Activated naive CD8-positive, alpha-beta T cell treated with anti-CD3 and anti-CD28 coated beads, Interleukin-2, amount 50 U/mL, for 24 hours (primary cell): ENCODE data around the gene SERP2.

Experiments
- ATAC-seq: fragments of 150-1000 bp; cut with Tn5 transposase; one replicate; pipeline ENCODE4 v1.10.0; 2021
- DNase-seq: peaks from one replicate; pipeline ENCODE4 v3.0.0; 2021
- H3K27ac Mint-ChIP-seq: one replicate; pipeline ENCODE4 v1.8.0; 2021; ENCODE audit warnings: mild to moderate bottlenecking, mixed read lengths
- H3K27me3 Mint-ChIP-seq: one replicate; pipeline ENCODE4 v1.8.0; 2021; ENCODE audit warnings: mixed read lengths
- H3K36me3 Mint-ChIP-seq: one replicate; pipeline ENCODE4 v1.8.0; 2021; ENCODE audit warnings: low read depth, mixed read lengths
- H3K4me1 Mint-ChIP-seq: one replicate; pipeline ENCODE4 v1.8.0; 2021; ENCODE audit warnings: mixed read lengths
- H3K4me3 Mint-ChIP-seq: one replicate; pipeline ENCODE4 v1.8.0; 2021; ENCODE audit warnings: mild to moderate bottlenecking, moderate library complexity, mixed read lengths
- H3K9me3 Mint-ChIP-seq: one replicate; pipeline ENCODE4 v1.8.0; 2021; ENCODE audit warnings: mixed read lengths

SERP2 gene

DNA sequence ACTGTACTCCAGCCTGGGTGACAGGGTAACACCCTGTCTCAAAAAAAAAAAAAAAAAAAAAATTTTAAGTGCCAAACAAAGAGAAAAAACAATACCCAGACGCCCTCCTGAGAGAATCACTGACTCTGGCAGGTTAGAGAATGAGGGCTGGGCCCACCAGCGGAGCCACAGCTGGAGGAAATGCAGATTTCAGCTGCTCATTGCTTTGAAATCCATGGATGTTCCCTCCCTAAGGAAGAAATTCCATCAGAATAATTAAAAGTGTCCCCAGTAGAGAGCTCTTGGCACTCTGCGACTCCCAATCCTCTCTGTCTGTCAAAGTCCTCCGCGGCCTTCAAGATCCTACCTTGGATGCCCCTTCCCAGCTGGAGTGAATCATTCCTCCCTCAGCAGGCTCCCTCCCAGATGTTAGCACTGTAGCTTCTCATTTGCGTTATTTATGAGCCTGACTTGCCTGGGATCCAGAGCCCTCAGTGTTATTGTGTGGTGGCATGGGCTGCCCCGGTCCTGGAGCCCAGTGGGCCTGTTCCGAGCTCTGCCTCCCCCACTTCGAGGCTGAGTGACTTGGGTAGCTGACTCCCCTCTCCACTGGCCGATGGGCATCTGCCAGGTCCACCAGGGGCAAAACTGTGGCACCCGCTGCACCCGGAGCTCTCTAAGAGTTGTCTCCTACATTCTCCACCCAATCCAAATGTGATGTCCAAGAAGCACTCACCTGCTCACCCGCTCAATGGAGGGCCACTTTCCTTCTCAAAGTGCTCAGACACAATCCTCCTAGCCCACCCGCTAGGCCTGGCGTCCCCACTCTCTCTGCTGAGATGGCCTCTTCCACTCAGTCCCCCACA is 47.0 kb downstream of the SERP2 start:
- no peak overlapping the region for H3K4me3 Mint-ChIP-seq
- no peaks in the 10 kb centered on the region for H3K36me3 Mint-ChIP-seq
- H3K9me3 Mint-ChIP-seq: no peaks in the 10 kb centered on the region
- no peak for DNase-seq
- H3K4me1 Mint-ChIP-seq: no peaks in the 10 kb centered on the region
- H3K27ac Mint-ChIP-seq: no peak overlapping the region
- peaks cover 22% of the 10 kb centered on the region for H3K27me3 Mint-ChIP-seq
- no peak for ATAC-seq

DNA sequence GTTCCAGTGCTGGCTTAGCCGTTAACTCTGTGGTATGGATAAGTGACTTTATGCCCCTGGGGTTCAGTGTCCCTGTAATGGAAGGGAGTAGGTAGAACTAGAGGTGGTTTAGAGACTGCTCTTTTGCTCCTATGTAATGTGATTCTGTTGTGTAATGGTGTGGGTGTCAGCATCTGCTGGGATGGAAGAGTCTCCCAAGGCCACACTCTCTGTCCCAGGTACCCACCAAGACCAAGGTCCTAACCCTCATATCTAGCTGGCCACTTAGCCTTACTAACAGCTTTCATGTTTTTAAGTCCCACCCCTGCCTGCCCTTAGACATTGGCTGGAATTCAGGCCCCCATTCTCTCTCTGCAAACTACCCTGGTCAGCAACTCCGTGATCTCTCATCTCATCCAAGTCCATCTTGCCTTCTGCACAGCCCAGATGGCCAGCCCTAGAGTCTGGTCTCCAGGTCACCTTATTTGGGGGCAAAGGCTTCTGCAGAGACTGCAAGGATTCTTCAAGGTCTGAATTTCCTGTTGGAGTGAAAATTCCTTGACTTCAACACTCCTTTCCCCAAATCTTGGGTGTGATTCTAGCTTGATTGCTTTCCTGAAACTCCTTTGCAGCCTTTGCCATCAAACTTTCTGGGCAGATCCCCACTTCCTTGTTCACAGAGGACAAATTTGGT is 48.4 kb downstream of the SERP2 start:
- peaks cover 23% of the 10 kb centered on the region for H3K27me3 Mint-ChIP-seq
- ATAC-seq (no peak), DNase-seq (no peak)
- H3K4me3 Mint-ChIP-seq: no peak overlapping the region
- no peaks in the 10 kb centered on the region for H3K4me1 Mint-ChIP-seq
- H3K27ac Mint-ChIP-seq: no peak overlapping the region
- H3K9me3 Mint-ChIP-seq: no peaks in the 10 kb centered on the region
- H3K36me3 Mint-ChIP-seq: no peaks in the 10 kb centered on the region

DNA sequence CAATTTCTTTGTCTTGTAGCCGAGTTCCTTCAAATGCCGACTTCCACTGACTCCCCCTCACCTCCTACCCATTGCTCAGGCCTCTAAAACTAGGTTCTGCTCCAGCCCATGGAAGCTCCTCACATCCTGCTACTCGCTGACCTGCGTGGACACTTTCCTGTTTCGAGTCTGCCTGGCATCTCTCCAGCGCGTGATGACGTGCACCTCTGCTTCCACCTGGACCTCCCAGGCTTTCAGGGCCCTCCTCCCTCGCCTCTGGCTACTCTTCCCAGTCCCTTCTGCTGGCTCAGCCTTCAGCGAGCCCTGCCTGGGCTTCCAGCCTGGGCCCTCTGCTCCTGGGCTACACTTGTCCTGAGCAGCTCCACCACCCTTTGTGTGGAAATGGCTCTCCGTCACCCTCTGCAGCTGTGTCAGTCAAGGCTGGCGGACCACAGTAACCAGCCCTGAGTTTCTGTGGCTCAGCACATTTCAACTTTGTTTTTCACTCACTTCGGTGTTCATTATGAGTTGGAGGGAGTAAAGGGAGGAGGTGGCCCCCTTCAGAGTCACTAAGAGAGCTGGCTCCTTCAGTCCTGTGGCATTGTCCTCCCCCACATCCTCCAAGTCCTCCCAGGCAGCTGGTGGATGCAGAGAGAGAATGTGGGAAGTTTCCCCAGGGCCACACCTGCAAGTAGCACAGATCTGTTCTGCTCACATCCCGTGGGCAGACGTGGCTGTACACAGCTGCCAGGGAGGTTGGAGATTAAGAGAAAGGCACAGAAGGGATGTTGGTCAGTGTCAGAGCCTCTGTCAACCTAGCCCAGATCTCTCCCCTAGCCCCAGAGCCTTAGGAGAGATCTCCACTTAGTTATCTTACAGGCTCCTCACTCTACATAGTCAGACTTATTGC is 49.4 kb downstream of the SERP2 start:
- Mint-ChIP-seq H3K27me3 (peaks cover 23% of the 10 kb centered on the region), H3K4me1 (no peaks in the 10 kb centered on the region), H3K9me3 (no peaks in the 10 kb centered on the region), H3K36me3 (no peaks in the 10 kb centered on the region), H3K4me3 (no peak overlapping the region), H3K27ac (no peak overlapping the region)
- ATAC-seq (no peak), DNase-seq (no peak)

DNA sequence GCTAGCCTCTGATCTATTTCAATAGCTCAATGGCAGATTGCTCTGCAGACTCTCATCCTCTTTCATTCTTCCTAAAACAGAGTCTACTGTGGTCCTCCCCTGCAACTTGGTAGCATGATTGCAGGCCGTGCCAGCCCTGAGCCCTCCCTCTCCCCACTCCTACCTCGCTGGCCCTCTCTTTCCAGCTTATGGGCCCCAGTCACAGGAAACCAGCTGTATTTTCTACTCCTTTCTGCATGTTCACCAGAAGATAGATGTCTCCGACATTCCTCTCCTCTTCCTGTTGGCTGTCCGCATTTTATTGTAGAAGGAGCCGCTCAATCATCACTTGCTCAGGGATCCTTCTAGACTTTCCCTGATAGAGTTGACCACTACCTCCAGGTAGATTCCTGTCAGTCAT is 50.2 kb downstream of the SERP2 start:
- DNase-seq: no peak
- H3K4me1 Mint-ChIP-seq: no peaks in the 10 kb centered on the region
- no peaks in the 10 kb centered on the region for H3K36me3 Mint-ChIP-seq
- H3K4me3 Mint-ChIP-seq: no peak overlapping the region
- H3K27me3 Mint-ChIP-seq: peaks cover 23% of the 10 kb centered on the region
- H3K9me3 Mint-ChIP-seq: no peaks in the 10 kb centered on the region
- no peak for ATAC-seq
- no peak overlapping the region for H3K27ac Mint-ChIP-seq

DNA sequence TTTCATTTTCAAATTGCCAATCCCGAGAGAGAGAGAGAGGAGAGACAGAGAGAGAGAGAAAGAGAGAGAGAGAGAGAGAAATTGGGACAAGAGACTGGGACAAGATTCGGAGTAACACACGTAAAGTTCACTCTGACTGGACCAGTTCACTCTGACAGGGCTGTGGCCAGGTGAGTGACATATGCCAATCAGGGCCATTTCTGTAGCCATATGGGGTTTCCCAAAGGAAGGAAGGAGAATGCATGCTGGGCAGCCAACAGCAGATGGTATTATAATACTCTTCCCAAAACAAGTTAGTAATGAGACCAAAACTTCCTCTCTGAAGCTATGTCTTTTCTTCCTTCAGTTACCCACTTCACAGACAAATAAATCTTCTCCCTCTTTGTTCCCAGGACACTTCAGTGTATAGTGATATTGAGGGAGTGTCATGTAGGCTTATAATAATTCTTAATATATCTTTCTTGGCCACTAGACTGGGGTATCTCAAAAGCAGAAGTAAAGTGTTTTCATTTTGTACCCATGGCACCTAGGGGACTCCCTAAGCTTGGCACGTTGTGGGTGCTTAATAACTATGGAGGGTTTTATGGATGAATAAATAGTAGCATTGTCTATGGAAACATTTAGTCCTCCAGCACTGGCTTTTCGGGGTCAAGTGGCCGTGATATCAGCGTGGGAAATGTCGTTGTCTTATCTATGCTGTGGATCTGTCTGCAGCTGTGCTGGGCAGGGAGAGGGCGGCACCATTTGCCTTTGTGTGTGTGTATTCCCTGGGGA is 51.6 kb downstream of the SERP2 start:
- H3K36me3 Mint-ChIP-seq: no peaks in the 10 kb centered on the region
- DNase-seq (no peak), ATAC-seq (no peak)
- H3K9me3 Mint-ChIP-seq: no peaks in the 10 kb centered on the region
- no peak overlapping the region for H3K27ac Mint-ChIP-seq
- no peaks in the 10 kb centered on the region for H3K4me1 Mint-ChIP-seq
- peaks cover 23% of the 10 kb centered on the region for H3K27me3 Mint-ChIP-seq
- no peak overlapping the region for H3K4me3 Mint-ChIP-seq

DNA sequence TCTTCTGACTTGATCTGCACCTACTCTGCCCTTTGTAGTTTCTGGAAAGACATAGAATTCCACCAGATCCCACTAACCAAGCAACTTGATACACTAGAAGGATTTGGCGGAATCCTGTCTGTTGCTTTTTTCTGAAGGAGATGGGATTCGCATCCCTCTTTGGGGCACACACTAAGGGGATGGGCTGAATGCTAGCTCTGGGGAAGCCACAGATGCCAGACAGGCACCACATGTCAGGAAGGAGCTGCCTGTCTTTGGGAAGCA is 52.1 kb downstream of the SERP2 start:
- no peak overlapping the region for H3K27ac Mint-ChIP-seq
- ATAC-seq (no peak), DNase-seq (no peak)
- H3K4me3 Mint-ChIP-seq: no peak overlapping the region
- peaks cover 23% of the 10 kb centered on the region for H3K27me3 Mint-ChIP-seq
- H3K9me3 Mint-ChIP-seq: no peaks in the 10 kb centered on the region
- H3K4me1 Mint-ChIP-seq: no peaks in the 10 kb centered on the region
- no peaks in the 10 kb centered on the region for H3K36me3 Mint-ChIP-seq

DNA sequence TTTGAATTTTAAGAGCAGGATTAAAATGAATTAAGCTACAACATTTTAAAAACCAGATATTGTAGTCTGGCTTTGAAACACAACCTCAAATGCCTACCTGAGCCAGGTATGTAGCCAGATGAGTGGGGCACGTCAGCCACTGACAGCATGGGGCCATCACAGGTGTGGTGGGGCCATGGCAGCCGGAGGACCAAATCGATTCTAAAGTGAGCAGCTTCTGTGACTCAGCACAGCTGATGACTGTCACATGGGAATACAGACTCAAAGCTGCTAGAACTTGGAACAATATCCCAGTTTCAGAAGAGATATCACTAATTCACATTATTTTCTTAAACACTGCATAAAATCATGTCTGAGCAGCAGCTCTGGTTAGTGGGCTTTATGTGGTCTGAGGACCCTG is 52.8 kb downstream of the SERP2 start:
- ATAC-seq (no peak), DNase-seq (no peak)
- Mint-ChIP-seq H3K9me3 (no peaks in the 10 kb centered on the region), H3K36me3 (no peaks in the 10 kb centered on the region), H3K4me1 (no peaks in the 10 kb centered on the region), H3K27me3 (peaks cover 23% of the 10 kb centered on the region), H3K4me3 (no peak overlapping the region), H3K27ac (no peak overlapping the region)

DNA sequence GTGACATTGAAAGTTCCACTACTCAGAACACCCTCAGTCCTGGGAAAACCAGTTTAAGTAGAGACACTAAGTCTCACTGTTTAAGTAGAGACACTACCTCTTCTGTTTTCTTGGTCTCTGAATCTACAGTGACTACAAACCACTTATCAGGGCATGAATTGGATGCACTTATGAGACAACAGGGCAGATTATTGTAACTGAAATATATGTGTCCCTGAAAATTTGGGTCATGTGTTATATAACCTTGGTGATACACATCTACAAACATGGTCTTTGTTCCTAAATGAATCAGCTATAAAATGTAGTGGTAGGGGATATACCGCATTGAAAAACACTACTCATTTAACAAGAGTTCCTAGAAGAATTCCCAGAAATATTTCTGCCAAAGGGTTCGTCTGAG is 55.7 kb downstream of the SERP2 start:
- Mint-ChIP-seq H3K27ac (no peak overlapping the region), H3K9me3 (no peaks in the 10 kb centered on the region), H3K4me3 (no peak overlapping the region), H3K36me3 (peaks cover 2% of the 10 kb centered on the region), H3K27me3 (peaks cover 5% of the 10 kb centered on the region), H3K4me1 (no peaks in the 10 kb centered on the region)
- DNase-seq (no peak), ATAC-seq (no peak)

DNA sequence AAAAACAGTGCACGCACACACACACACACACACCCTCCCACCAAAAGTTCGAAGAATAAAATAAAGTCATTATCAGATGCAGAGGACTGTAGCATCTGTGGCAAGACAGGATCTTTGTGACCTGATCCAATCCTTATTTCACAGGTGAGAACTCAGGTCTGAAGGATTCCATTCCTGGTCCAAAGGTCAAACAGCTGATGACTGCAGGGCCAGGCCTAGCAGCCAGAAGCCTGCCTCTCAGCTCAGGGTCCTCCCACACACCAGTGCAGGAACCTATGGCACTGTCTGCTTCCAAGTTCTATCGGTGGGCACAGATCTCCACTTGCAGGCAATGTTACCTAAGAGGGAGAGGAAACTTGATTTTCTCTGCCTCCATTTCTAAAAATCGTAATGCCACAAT is 57.5 kb downstream of the SERP2 start:
- Mint-ChIP-seq H3K9me3 (no peaks in the 10 kb centered on the region), H3K27me3 (peaks cover 5% of the 10 kb centered on the region), H3K4me1 (peaks cover 7% of the 10 kb centered on the region), H3K36me3 (peaks cover 2% of the 10 kb centered on the region), H3K4me3 (no peak overlapping the region), H3K27ac (no peak overlapping the region)
- ATAC-seq (no peak), DNase-seq (no peak)

DNA sequence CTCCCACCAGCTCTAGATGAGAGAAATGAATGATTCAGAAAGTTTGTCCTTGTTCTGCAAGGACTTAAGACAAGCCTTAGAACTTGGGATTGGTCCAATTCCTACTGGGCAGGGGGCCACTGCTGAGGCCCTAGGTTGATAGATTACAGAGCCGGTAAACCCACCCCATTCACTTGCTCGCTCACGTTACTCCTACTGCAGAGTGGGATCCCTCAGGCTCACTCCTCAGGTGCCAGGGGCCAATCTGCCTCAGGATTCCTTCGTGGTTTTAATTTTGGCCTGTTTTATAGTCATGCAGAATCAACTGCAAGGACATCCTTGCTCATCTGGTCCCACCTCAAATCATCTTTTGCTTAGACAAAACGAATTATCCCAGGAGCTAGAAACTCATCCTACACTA is 59.0 kb downstream of the SERP2 start:
- Mint-ChIP-seq H3K36me3 (peaks cover 2% of the 10 kb centered on the region), H3K27ac (no peak overlapping the region), H3K27me3 (peaks cover 12% of the 10 kb centered on the region), H3K4me1 (peaks cover 15% of the 10 kb centered on the region), H3K4me3 (no peak overlapping the region), H3K9me3 (no peaks in the 10 kb centered on the region)
- ATAC-seq (no peak), DNase-seq (no peak)

DNA sequence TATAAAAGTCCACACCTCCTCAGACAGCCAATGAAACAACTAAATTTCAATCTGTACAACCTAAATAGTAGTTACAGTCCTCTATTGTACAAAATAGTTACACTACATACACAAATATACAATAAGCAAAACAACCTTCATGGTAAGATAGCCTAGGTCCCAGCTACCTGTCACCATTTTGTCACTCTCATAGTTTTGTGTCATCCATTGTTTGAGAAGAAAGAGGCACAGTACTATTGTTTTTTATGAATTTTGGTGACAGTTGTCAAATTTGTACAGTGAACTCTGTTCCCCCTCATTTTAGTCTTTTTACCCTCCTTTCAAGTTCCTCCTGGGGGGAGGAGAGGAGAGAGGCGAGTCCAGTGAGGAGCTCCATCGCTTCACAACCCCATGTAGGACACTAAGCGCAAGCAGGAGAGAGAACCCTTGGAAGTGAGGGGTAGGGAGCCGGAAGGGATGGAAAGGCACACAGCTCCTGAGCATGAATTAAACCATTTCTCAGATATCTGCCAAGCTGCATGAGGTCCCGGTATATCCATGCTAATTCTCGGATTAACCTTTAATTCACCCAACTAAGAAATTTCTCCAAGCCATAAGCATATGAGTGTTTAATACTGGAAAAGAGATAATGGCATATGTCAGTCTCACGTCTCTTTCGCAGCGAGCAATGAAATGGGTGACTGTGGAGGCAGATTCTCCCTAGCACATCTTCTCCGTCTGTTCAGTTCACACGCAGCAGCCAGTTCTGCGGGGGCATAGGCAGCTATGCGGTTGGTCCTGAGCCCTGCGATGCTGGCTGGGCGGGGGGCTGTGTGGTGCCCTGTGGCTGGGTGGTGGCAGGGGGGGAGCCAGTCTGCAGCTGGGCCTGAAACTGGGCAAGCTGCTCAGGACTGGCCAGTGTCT is 60.5 kb downstream of the SERP2 start:
- Mint-ChIP-seq H3K27me3 (peaks cover 12% of the 10 kb centered on the region), H3K27ac (no peak overlapping the region), H3K4me3 (peak overlapping the region; percentile 77), H3K9me3 (no peaks in the 10 kb centered on the region), H3K4me1 (peaks cover 17% of the 10 kb centered on the region), H3K36me3 (peaks cover 2% of the 10 kb centered on the region)
- no peak for ATAC-seq
- DNase-seq: no peak

DNA sequence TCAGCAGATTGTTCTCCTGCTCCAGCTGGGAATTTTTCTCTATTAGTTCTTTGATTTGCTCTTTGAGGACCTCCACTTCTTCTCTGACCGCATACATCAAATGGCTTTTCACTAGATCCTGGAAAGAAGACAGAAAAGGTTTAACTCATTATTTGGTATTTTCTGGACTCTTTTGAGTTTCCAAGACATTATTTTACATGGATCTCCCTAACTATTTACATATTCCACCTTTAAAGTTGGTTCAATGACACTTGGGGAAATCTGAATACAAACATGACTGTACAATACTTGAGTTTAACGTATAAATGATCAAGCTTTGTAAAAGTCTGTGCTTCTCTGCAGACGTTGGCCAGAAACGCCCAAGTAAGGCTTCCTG is 61.1 kb downstream of the SERP2 start:
- Mint-ChIP-seq H3K4me1 (peaks cover 17% of the 10 kb centered on the region), H3K27ac (peak overlapping the region; percentile 8), H3K36me3 (peaks cover 2% of the 10 kb centered on the region), H3K27me3 (peaks cover 12% of the 10 kb centered on the region), H3K4me3 (peak overlapping the region; percentile 77), H3K9me3 (no peaks in the 10 kb centered on the region)
- ATAC-seq (no peak), DNase-seq (no peak)

DNA sequence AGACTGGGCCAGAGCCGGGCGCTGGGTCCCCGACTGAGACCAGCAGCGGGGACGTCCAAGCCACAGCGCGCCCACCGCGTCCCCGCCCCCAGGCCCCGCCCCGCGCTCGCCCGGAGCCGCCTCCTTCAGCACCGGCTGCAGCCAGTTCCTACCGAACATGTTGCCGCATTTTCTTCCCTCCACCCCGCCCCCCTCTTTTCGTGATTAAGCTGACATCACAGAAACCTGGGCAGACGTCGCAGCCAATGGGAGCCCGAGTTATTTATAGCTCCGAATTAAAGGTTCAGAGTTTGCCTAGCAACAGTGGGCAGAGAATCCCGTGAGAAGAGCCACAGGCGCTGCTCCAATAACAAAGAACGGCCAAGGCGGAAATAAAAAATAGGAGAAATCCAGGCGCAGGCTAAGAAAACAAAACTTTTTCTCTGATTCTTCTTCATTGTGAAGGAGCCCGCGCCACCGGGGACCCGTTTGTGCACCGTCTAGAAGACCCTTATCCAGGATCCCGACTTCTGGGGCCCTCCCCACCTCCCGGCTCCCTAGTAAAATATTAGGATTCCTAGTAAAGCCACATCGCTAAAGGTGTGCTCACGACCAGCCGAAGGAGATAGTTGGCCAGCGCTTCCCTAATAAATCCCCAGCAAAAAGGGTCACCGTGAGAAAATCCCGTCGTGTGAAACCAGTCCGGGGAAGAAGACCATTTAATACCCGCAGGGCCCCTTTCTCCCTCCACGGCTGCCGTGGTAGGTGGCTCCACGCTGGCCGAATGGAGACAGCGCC is 61.7 kb downstream of the SERP2 start:
- Mint-ChIP-seq H3K27me3 (peaks cover 12% of the 10 kb centered on the region), H3K4me1 (peaks cover 17% of the 10 kb centered on the region), H3K4me3 (peak overlapping the region; percentile 77), H3K27ac (peak overlapping the region; percentile 70), H3K36me3 (peaks cover 2% of the 10 kb centered on the region), H3K9me3 (no peaks in the 10 kb centered on the region)
- peak; percentile 87 for ATAC-seq
- DNase-seq: peak; percentile 87
